Pons (tissue), 1 donor: Measurements from ENCODE around the gene IFFO2.

ENCODE experiments used
- DNase-seq: peaks from one replicate; pipeline ENCODE4 v3.0.0-alpha.2; 2016; ENCODE audit warnings: low spot score

IFFO2 gene

DNA sequence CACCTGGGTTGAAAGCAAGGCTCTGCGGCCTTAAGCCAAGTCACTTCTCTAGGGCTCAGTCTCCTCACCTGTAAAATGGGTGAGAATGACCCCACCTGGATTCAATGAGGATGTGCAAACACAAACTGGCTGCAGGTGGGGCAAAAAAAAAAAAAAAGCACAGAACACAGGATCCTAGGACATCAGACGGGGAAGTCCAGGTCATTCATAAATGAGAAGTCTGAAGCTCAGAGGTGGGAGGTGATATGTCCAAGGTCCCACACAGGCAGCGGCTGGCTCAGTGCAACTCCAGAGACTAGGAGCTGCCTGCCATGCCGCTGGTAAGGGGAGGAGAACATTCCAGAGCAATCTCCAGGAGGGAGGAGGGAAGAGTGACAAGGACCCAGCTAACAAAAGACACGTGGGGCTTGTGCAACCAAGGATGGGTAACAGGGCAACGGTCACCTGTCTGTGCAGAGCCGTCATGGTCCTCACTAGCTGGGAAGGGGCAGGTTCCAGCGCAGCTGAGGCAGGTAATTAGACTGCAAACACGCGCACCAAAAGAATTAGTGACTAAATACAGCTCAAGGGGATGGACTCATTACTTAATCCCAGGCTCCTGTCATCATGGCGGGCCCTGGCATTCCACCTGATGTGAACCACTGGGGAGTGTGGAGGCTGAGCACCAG, 19.5 kb downstream of the IFFO2 start:
- DNase-seq, result no peak

DNA sequence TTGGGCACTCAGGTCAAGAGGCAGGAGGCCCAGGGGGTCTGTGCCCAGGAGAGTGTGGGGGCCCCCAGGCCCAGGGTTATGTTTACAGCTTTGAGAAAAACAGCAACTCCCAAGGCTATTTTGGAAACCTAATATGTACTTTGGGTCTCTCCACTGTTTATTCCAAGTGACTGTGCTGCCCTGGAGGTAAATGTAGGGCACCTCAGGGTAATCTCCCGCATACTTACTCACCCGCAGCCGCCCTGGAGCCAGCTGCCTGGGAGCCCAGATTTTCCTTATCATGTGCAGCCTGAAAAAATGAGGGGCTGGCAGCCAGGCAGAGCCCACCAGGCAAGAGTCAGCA, 20.0 kb downstream of the IFFO2 start:
- no peak for DNase-seq

DNA sequence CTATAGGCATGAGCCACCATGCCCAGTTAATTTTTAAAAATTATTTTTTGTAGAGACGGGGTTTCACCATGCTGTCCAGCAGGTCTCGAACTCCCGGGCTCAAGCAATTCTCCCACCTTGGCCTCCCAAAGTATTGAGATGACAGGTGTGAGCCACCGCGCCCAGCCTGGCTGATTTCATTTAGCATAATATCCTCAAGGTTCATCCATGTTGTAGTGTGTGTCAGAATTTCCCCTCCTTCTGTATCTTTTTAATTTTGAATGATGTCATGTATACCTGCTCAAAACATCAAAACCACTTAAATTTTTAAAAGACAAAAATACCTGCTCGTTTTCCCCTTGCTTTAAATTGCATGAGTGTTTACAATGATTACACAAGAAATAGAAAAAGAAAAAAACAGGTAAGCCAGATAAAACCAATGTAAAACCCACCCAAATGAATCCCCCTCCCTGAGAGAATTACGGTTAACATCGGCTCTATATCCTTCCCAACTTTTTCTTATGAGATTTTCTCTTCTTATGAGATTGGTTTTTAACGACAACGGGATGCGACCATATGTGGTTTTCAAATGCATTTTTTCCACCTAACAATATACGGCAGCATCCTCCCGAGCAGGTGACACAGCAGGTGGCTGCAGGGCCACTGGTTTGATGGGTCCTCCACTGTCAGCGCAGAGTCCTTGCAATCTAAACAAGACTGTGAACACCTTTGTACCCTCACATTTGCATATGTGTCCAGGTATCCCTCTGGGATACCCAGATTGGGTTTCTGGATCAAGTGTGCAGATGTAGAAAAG, 22.1 kb downstream of the IFFO2 start:
- no peak for DNase-seq

DNA sequence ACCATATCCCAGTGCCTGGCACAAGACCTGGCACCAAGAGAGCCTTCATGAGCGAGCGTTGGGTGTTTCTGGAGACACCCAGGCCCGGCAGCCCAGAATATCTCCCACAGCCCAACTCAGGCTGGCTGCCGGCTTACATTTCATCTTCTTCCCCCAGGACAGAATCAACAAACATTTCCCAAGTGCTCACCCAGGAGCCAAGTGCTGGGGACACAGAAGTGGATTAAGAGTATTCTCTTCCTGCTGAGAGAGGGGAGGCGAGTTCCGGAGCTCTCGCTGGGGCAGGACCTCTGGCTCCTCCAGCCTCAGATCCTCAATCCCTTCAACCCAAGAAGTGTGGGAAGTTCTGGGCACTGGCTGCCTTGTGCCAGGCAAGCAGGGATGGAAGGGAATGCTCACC, 23.6 kb downstream of the IFFO2 start:
- DNase-seq, result no peak

DNA sequence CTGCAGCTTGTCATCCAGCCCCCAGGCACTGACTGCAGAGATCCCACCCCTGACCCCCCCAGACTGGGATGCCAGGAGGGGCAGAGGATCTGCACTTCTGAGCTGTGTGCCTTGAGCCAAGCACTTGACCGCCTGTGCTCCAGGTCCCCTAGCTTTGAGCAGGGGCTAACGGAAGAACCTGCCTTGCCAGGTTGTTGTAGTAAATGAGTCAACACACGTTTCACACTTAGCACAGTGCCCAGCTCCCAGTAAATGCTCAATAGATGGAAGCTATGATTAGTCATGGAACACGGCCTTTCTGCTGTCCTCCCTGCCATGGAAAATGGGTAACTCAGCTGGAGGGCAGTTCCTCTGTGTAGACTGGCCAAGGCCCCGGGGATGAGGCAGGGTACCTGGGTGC, 24.1 kb downstream of the IFFO2 start:
- DNase-seq, result no peak

DNA sequence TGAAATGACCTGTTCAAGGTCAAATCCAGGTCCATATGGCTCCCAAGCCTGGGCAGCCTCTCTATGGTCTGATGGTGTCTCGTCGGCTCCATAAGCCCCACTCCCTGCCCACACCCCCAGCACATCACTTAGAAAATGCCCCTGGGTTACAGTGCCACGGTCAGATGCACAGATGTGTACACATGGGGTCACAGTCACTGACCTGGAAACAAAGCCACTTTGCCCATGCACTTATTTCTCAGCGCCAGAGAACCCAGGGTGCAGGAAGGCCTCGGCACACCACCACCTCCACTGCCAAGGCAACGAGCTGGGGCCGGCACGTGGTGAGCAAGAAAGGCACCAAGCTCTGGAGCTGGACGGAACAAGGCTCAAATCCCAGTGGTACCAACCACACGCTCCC, 24.7 kb downstream of the IFFO2 start:
- DNase-seq, result no peak

DNA sequence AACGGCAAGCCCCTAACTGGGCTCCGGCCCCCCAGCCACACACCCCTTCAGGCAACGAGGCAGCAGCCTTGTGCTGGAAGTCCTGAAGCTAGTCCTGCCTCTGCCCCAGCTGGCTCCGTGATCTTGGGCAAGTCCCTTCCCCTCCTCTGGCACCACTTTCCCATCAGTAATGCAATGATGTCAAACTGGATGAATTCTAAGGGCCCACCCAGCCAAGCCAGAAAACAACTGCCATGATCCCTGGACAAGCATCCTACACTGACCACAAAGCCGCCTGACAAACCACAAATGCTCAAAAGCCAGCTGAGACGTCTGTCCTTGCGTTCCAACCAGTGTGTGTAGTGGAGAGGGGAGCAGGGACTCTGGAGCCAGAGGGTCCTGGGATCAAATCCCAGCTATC, 26.8 kb downstream of the IFFO2 start:
- DNase-seq, result no peak

DNA sequence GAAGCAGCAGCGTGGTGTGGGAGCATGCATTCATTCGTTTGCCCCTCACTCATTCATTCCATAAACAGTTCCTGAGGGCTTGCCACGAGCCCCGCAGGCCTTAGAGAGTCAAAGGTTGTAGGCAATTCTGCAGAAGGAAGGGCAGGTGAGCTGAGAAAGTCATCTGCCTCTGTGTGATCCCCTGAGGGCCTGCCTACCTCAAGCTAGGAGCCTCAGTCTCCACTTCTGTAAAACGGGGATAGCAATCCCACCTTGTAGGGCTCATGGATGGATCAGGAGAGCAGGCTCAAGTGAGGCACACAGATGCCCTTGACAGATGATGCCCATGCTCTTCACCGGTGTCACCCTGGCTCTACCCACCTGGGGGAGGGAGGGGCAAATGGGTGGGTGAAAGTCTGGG, 27.5 kb downstream of the IFFO2 start:
- no peak for DNase-seq

DNA sequence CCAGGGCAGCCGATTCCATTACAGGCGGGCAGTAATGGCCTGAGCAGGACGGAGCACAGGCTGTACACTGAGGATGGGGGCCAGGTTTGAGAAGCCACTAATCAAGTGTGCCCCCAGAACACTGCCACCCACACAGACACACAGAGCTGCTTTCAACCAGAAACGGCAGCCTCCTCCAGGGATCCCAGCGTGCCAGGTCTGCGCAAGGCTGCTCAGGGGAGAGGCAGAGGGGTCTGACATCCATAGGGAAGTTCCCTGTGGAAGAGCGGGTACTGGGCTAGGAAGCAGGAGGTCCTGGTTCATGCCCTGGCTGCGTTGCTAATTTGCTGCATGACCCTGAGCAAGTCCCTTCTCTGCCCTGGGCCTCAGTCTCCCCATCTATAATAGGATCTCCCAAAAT, 28.1 kb downstream of the IFFO2 start:
- DNase-seq, result no peak

DNA sequence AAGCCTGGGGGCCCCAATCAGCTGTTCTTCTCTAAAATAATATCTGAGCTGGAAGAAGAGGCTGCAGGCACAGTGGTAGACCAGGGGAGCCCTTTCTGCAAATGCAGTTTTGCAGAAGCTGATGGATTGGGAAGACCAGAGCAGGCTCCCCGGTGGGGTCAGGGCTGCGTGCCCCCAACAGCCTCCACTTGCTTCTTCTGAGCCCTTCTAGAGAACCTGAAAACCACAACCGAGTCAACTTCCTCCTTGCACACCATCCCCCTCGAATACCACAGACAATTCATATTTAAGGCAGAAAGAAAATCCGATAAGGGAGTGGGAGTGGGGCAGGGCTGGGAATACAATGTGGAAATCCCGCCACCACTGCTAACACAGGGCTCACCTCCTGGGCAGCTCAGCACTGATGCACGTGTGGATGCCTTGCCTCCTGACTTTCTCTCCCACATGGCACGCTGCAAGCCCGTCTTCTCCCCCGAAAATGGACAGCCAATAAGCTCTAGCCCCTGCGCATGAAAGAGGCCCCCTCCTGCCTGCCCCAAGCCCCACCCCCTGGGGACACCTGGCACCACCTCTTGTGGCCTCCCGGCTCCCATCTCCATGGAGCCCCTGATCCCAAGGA, 28.7 kb downstream of the IFFO2 start:
- DNase-seq, result no peak

DNA sequence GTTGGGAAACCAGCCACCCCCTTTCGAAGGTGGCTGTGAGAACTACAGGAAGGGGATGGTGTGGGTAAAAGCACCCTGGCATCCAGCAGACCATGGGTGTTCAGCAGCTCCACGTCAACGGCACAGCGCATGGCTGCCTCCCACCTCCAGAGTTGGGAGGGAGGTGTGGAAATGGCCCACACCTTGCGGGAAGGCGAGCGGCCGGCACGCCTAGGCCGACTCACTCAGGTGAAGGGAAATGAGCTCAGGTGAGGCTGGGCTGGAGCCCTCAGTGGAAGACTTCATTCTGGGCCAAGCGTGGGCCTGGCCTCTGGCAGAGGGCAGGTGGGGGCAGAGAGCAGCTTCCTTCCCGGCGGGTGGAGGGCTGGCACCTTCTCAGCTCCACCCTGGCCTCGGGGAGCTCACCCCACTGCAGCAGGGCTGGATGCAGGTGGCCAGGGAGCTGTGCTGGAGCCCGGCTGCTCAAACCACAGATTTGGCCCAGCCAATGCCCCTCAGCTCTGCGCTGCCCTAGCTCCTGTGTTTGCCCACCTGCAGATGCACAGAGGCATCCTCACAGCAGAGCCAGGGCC, 29.3 kb downstream of the IFFO2 start:
- DNase-seq, result no peak

DNA sequence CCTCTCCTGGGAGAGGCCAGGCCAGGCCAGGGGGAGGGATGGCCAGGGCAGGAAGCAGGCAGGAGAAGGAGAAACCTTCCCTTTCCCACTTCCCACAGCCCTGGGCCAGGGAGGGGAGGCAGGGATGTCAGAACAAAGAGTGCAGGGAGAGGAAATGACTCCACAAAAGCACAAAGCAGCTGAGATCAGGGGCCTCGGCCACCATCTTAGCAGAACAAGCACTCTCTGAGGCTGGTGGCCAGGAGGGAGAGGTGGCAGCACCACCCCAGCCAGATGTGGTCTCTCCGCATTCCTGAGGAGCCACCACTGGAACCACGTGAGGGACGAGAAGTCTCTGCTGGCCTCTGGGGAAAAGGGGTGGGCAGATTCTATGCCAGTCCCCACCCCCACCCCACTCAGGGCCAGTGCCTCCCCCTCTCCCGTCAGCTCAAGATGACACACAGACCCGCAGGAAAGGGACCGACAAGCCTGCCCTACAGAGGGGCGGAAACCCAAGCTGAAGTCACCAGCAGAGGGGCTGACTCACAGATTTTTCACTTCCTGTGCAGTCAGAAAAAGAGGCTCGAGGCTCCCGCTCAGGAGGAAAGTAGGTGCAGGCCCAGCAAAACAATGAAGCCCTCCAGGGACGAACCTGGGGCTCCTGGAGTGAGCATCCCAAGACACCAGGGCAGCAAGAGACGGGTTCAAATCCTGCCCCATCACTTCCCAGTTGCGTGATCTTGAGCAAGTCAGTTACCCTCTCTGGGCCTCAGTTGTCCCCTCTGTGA, 30.0 kb downstream of the IFFO2 start:
- no peak for DNase-seq

DNA sequence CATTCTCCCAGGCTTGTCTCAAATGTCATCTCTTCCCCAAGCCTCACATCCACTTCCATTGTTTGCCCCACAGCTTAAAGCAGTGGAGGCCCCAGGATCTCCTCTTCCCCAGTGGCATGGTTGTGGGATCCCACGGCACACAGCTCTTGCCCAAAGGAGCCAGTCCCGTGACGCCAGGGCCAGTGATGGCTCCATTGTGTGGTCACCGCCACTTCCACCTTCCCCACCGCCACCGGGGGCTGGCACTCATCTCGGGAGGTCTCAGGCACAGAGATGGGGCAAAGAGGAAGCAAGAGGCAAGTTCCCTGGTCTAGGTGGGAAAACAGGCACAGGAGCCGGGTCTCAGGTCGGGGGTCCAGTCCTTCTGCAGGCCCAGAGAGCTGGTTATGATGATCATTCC, 31.2 kb downstream of the IFFO2 start:
- DNase-seq, result no peak

DNA sequence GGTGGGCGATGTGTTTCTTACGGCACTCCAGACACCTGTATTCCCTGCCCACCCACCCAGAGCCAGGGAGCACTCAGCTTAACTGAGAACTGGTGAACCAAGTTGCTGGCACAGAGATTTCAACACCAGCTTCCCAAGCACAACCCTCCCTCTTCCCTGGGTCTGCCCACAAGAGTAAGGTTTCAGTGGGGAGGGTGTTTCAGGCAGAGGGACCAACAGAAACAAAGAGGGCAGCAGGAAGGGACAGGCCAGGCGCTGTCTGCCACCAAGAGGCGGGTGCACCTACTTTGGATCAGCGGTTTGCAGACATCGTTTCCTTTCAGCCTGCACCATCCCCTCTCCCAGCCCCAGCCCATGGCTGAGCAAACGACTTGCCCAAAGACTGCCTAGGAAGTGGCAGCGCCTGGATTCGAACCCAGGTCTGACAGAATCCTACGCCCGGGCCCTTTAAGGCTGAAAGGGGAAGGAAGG, 32.2 kb downstream of the IFFO2 start:
- no peak for DNase-seq

DNA sequence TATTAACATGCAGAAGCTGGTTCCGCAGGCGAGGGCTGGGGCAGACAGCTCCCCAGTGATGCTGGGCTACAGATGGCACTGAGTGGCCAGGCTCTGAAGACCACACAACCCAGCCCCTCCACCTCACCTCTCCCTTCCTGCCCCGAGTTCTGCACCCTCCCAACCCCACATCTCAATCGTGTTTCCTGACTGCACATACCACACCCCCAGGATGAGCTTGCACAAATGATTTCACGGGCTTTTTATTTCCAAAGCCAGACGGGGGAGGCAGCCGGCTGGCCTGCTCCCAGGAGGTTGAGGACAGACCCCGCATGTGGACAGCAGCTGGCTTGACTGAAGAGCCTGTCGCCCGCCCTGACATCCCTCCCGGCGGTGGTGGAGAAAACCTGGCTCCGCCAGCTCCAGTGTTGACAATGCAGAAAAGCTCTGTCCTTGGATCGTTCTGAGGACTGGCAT, 32.7 kb downstream of the IFFO2 start:
- no peak for DNase-seq

DNA sequence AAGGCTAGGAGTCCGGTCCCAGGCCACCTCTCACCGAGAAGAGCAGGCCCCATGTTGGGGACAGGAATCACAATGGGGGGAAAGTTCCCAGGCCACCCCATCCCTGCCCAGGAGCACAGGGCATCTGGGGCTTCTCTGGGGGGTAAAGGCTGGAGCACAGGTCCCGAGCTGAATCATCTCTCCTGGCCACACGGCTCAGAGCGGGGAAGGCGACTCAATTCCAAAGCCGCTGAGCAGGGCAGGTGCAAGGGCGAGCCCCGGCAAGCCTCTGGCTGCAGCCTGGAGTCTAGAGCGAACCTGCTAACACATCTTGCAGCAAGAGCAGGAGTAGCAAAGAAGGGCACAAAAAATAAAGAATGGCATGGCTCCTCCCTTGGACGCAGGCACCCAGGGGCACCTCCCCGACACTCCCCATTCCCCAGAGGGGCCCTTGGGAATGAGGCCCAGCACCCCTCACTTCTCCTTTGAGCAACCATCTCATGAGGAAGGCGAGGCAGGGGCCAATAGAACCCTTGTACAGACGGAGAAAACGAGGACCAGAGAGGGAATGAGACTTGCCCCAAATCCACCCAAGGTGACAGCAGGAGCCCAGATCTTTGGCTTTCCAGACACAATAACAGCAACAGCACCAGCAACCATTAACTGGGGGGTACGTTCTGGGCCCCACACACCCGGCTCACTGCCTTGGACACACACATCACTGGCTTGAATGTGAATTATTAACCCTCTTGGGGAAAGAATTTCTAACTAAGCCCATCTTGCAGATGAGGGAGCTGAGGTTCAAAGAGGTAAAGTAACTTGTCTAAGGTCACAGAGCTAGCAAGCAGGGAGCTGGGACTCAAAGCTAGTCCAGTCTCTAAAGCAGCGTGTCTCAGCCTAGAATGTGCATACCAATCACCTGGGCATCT, 33.4 kb downstream of the IFFO2 start:
- DNase-seq, result no peak

DNA sequence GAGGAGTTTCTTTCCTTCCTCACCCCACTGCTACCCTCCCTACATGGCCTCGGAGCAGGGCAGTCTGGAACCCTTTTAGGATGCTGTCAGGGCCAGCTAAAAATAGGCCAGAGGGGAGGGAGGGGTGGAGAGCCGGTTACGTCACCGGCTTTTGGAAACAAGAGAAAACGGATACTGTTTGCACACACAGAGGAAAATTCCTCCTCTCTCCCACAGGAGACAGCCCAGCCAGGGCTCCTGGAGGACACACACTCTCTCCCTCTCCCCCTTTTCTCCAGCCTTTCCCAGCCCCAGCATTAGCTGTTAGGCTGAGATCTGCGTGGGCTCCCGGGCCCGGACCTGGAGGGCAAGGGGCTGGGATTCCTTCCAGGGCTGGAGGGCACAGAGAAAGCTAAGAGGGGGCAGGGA, 34.2 kb downstream of the IFFO2 start:
- DNase-seq, result peak; percentile 85

DNA sequence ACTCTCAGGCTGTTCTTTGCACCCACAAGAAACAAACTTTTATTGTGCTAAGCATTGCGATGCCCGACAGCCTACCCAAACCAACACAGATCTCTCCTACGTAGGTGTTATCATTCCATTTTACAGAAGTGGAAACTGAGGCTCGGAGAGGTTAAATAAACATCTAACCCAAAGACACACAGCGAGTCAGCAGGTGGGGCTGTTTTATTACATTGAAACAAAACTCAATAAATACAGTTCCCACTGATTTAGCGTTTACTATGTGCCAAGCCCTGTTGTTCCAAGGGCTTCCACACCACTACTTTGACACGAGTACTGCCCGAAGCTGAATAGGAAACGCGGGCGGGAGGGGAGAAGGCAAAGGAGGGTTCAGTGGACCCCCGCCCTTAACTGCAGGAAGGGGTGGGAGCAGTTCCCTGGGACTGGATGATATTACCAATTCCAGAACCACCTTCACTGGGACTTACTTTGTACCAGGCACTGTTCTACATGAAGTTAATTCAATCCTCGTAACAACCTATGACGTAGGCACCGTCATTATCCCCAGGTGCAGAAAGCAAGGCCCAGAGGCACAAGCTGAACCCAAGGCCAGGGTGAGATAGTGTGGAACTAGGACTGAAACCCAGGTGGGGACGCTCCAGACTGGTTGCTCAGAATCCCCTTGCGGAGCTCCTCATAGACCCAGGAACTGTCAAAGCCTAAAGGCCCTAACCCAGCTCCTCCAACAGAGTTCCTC, 34.8 kb downstream of the IFFO2 start:
- no peak for DNase-seq

DNA sequence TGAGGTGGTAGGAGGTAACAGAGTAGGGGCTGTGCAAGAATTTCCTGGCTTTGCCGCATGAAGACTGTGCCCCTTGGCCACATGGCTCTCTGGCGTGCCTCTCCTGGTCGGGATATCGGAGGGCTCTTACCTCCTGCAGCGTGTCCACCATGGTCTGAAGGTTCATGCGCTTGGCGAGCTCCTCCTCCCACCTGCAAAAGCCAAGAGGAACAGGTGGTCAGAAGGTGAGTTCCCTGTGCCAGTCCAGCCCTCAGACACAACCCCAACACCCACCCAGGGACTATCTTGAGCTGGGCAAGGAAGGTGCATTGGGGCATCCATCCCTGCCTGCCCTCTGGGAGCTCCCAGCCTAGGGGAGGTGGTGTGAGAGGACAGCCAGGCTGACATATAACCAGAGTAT, 35.5 kb downstream of the IFFO2 start:
- no peak for DNase-seq

DNA sequence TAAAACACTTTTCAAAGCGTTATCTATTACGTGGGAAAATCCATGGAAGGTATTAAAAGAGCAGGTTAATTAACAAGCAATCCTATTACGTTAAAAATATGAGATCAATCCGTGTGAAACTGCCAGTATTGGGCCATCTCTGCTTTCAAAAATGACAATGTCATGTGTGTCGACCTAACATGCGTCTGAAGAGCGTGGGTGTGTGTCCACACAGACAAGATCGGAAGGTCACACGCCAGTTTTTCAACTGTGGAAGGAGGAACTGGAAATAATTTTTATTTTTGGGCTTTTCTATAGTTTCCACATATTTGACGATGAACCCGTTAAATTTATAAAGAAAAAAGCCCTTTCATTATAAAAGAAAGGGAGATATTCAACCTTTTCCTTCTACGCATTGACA, 36.5 kb downstream of the IFFO2 start:
- DNase-seq, result no peak
